IPS DF 6.9 (cell line): ENCODE results near the gene FOXP1.

Experiments
- DNase-seq: peaks from one replicate; pipeline ENCODE4 v3.0.0-alpha.2; 2013; ENCODE audit warnings: low read depth, low spot score
- H3K27ac ChIP-seq: one replicate; pipeline ENCODE4 v1.5.1; 2013; ENCODE audit warnings: low read length, control low read depth
- H3K27me3 ChIP-seq: 2 replicates; pipeline ENCODE4 v1.6.1; 2013; ENCODE audit warnings: mild to moderate bottlenecking, low read length; ENCODE audit not compliant: control insufficient read depth, insufficient read depth
- H3K36me3 ChIP-seq: 2 replicates; pipeline ENCODE4 v1.6.1; 2013; ENCODE audit warnings: low read length; ENCODE audit not compliant: control insufficient read depth, insufficient read depth
- H3K4me1 ChIP-seq: 2 replicates; pipeline ENCODE4 v1.6.1; 2013; ENCODE audit warnings: low read length; ENCODE audit not compliant: control insufficient read depth, insufficient read depth
- H3K4me3 ChIP-seq: 2 replicates; pipeline ENCODE4 v1.5.1; 2013; ENCODE audit warnings: mild to moderate bottlenecking, low read length
- H3K9me3 ChIP-seq: 2 replicates; pipeline ENCODE4 v1.6.1; 2013; ENCODE audit warnings: low read length, inconsistent platforms; ENCODE audit not compliant: control insufficient read depth, insufficient read depth
- WGBS: extraction: QIAGEN DNeasy Blood & Tissue Kit; methylation state at CpG from one replicate; pipeline ENCODE4 v1.1.7; 2013; ENCODE audit warnings: mixed read lengths, missing lambda C conversion rate; ENCODE audit not compliant: insufficient read length, insufficient coverage; 5-methylcytosine and 5-hydroxymethylcytosine counted together

FOXP1 gene

GRCh38 chr3:71226565-71227269 is 356.8 kb downstream of the FOXP1 start:
- DNase-seq, result no peak
- H3K27me3 ChIP-seq, result no peaks in the 10 kb centered on the region
- H3K4me1 ChIP-seq, result peaks cover 3% of the 10 kb centered on the region; the same call in 1 of the 2 replicates
- H3K36me3 ChIP-seq, result no peaks in the 10 kb centered on the region
- no CpG with 5 or more reads among the region's 21 CpGs for WGBS
- no peak overlapping the region for H3K27ac ChIP-seq
- no peak overlapping the region for H3K4me3 ChIP-seq
- H3K9me3 ChIP-seq, result no peaks in the 10 kb centered on the region

DNA sequence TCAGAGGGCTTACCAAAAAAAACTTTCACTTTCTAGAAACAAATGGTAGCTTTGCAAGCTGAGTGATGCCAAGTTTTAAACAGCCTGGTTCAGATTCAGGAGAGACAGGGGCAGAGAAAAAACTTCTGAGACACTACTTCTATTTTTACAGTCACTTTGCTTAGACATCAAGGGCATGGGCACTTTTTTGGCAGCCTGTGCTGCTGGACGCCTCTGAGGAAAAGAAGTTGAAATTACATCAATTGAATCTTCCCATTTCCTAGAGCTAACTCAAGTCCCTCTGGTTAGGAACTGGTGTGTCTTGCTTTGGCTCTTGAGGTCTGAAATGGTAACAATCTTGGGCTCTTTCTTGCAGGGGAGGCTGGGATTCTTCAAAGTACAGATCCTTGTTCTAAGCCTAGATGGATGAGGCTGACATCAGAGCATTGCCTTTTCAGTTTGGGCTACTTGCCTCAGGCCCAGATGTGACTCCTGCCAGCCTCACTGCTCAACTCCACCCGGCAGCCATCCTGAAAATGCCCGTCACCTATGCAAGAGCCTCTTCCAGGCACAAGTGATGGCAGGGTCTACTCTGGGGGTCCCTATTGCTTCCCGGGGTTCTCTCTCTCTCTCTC is 357.5 kb downstream of the FOXP1 start:
- H3K27ac ChIP-seq, result no peak overlapping the region
- H3K36me3 ChIP-seq, result no peaks in the 10 kb centered on the region
- DNase-seq, result no peak

GRCh38 chr3:71225002-71225684 is 358.4 kb downstream of the FOXP1 start:
- H3K4me3 ChIP-seq, result no peak overlapping the region
- H3K27ac ChIP-seq, result no peak overlapping the region
- WGBS, result no CpG with 5 or more reads among the region's 7 CpGs
- no peak for DNase-seq
- peaks cover 2% of the 10 kb centered on the region; the same call in 1 of the 2 replicates for H3K4me1 ChIP-seq
- H3K27me3 ChIP-seq, result no peaks in the 10 kb centered on the region
- no peaks in the 10 kb centered on the region for H3K36me3 ChIP-seq
- no peaks in the 10 kb centered on the region for H3K9me3 ChIP-seq

More for the DNA sequence above, 357.5 kb downstream of the FOXP1 start:
- no peaks in the 10 kb centered on the region for H3K9me3 ChIP-seq
- H3K4me1 ChIP-seq, result peaks cover 3% of the 10 kb centered on the region; the same call in 1 of the 2 replicates
- WGBS, result no CpG with 5 or more reads among the region's 4 CpGs
- H3K4me3 ChIP-seq, result no peak overlapping the region
- H3K27me3 ChIP-seq, result no peaks in the 10 kb centered on the region

DNA sequence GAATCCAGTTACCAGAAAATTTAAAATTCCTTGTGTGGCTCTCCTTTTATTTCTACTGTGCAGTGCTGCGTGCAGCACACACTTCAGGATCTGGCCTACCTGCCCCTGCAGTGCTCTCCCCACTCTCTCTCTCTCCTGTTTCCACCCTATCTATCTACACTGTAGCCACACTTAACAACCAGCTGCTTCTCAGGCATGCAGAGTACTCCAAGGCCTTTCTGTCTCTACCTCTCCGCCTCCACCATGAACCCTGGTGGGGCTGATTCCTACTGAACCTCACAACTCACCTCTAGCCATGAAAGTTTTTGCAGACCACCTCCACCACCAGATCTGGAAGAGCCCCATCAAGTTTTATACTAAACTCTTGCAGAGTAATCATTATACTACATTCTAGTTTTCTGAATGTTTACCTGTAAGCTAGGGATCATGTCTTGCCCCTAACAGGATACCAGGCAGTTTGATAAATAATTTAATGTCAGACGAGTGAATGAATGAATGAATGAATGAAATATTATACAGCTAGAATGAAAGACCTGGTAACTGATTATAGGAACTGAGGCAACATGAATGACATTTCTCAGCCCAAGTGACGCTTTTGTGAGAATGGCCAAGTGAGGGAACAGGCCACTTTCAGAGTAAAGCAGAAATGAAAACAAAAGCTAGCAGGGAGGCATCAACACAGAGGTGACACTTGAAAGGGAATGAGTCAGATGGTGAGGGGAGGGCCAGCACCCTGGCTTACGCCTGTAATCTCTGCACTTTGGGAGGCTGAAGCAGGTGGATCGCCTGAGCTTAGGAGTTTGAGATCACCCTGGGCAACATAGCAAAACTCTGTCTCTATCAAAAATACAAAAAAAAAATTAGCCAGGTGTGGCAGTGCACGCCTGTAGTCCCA is 363.5 kb downstream of the FOXP1 start:
- no peak overlapping the region for H3K27ac ChIP-seq
- DNase-seq, result no peak
- peaks cover 3% of the 10 kb centered on the region; the same call in 1 of the 2 replicates for H3K4me1 ChIP-seq
- no peaks in the 10 kb centered on the region; the same call in 1 of the 2 replicates for H3K9me3 ChIP-seq
- H3K4me3 ChIP-seq, result no peak overlapping the region
- H3K36me3 ChIP-seq, result no peaks in the 10 kb centered on the region
- WGBS, result no CpG with 5 or more reads among the region's 7 CpGs
- H3K27me3 ChIP-seq, result no peaks in the 10 kb centered on the region

DNA sequence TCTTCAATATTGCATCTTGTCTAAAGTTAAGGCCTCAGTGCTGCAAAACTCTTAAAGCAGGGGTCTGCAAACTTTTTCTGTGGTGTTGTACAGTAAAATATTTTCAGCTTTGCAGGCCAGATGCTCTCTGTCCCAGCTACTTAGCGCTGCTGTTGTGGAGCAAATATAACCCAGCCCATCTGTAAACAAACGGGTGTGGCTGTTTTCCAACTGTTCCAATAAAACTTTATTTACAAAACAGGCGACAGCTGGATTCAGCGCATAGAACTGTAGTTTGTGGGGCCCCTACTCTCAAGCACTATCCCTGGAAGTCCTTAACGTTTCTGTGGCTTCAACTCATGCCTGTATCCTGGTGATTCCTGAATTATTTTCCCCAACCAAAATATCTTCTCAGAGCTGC is 365.0 kb downstream of the FOXP1 start:
- WGBS, result no CpG with 5 or more reads among the region's 5 CpGs
- Histone ChIP-seq H3K27ac (no peak overlapping the region), H3K36me3 (no peaks in the 10 kb centered on the region), H3K4me3 (no peak overlapping the region), H3K9me3 (no peaks in the 10 kb centered on the region; the same call in 1 of the 2 replicates), H3K4me1 (peaks cover 3% of the 10 kb centered on the region; the same call in 1 of the 2 replicates), H3K27me3 (no peaks in the 10 kb centered on the region)
- no peak for DNase-seq

GRCh38 chr3:71217640-71218222 is 365.8 kb downstream of the FOXP1 start:
- no peak for DNase-seq

DNA sequence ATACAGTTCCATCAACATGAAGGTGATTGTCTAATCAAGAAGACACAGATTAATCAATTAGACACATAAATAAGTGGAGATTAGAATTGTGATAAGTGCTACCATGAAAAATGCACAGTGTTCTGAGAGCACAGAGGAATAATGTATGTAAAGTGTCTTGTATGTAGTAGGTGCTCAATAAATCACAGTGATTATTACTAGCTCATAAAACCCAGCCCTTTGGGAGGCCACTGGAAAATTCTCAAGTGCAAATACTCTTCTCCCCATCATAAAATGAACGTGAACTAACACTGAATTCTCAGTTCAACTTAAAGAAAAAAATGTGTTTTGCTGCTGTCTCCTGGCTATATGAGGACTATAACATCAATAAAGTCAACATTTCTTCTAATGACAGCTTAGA is 368.2 kb downstream of the FOXP1 start:
- H3K4me3 ChIP-seq, result no peak overlapping the region

More at GRCh38 chr3:71217640-71218222, 365.8 kb downstream of the FOXP1 start:
- no CpG with 5 or more reads among the region's 8 CpGs for WGBS
- no peaks in the 10 kb centered on the region for H3K36me3 ChIP-seq
- no peaks in the 10 kb centered on the region; the same call in 1 of the 2 replicates for H3K9me3 ChIP-seq
- H3K27me3 ChIP-seq, result no peaks in the 10 kb centered on the region
- no peak overlapping the region for H3K27ac ChIP-seq
- no peak overlapping the region for H3K4me3 ChIP-seq
- peaks cover 3% of the 10 kb centered on the region; the same call in 1 of the 2 replicates for H3K4me1 ChIP-seq

DNA sequence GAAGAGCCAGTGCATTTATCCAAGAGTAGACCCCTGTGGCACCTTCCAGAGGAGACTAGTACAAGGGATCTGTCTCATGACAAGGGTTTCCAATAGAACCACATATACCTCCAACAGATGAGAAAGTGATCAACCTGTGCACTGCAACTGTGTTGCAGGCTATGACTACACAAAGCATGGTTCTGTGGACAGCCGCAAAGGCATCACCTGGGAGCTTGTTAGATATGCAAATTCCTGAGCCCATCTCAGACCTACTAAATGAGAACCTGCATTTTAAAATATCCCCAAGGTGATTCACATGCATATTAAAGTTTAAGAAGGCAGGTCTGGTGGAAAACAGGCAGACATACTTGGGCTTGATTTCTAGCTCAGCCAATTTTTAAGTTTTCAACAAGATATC is 368.7 kb downstream of the FOXP1 start:
- DNase-seq, result no peak
- H3K36me3 ChIP-seq, result no peaks in the 10 kb centered on the region
- H3K4me3 ChIP-seq, result no peak overlapping the region
- no peak overlapping the region for H3K27ac ChIP-seq
- no peaks in the 10 kb centered on the region for H3K27me3 ChIP-seq
- H3K4me1 ChIP-seq, result peaks cover 3% of the 10 kb centered on the region; the same call in 1 of the 2 replicates
- no peaks in the 10 kb centered on the region; the same call in 1 of the 2 replicates for H3K9me3 ChIP-seq
- no CpG with 5 or more reads among the region's 1 CpG for WGBS

More for the DNA sequence above, 368.2 kb downstream of the FOXP1 start:
- no peaks in the 10 kb centered on the region for H3K27me3 ChIP-seq
- peaks cover 3% of the 10 kb centered on the region; the same call in 1 of the 2 replicates for H3K4me1 ChIP-seq
- no peaks in the 10 kb centered on the region; the same call in 1 of the 2 replicates for H3K9me3 ChIP-seq
- no CpG with 5 or more reads among the region's 1 CpG for WGBS
- H3K36me3 ChIP-seq, result no peaks in the 10 kb centered on the region
- H3K27ac ChIP-seq, result no peak overlapping the region
- no peak for DNase-seq

GRCh38 chr3:71214016-71214415 is 369.5 kb downstream of the FOXP1 start:
- H3K4me1 ChIP-seq, result peaks cover 3% of the 10 kb centered on the region; the same call in 1 of the 2 replicates
- no peak for DNase-seq
- no peak overlapping the region for H3K27ac ChIP-seq
- no peaks in the 10 kb centered on the region for H3K9me3 ChIP-seq
- no CpG with 5 or more reads among the region's 4 CpGs for WGBS
- H3K4me3 ChIP-seq, result no peak overlapping the region
- no peaks in the 10 kb centered on the region for H3K27me3 ChIP-seq
- H3K36me3 ChIP-seq, result no peaks in the 10 kb centered on the region
